ENCODE data around the gene KIAA0930.

DNA sequence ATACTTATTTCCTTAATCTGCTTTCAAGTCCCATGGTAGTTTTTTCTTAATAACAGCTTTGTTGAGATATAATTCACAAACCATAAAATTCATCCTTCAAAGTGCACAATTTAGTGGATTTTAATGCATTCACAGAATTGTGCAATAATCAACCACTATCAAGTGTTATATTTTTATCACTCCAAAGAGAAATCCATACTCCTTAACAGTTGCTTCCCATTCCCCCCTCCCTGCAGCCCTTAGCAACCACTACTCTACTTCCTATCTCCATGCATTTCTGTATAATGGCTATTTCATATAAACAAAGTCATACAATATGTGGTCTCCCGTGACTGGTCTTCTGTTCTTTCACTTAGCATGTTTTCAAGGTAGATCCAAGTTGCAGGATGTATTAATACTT lies 95.8 kb downstream of the KIAA0930 start:
- no peak for TF ChIP-seq EZH2 (IDR thresholded peaks at IDR 0.05; ENCODE audit: borderline replicate concordance, insufficient read depth, low read length, poor library complexity, severe bottlenecking)
- TF ChIP-seq, protein P1, sequence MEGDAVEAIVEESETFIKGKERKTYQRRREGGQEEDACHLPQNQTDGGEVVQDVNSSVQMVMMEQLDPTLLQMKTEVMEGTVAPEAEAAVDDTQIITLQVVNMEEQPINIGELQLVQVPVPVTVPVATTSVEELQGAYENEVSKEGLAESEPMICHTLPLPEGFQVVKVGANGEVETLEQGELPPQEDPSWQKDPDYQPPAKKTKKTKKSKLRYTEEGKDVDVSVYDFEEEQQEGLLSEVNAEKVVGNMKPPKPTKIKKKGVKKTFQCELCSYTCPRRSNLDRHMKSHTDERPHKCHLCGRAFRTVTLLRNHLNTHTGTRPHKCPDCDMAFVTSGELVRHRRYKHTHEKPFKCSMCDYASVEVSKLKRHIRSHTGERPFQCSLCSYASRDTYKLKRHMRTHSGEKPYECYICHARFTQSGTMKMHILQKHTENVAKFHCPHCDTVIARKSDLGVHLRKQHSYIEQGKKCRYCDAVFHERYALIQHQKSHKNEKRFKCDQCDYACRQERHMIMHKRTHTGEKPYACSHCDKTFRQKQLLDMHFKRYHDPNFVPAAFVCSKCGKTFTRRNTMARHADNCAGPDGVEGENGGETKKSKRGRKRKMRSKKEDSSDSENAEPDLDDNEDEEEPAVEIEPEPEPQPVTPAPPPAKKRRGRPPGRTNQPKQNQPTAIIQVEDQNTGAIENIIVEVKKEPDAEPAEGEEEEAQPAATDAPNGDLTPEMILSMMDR (IDR thresholded peaks at IDR 0.05; ENCODE audit: poor library complexity, severe bottlenecking) = no peak
- no peak for TF ChIP-seq RAD21 (conservative IDR thresholded peaks at IDR 0.05)

Measured in neural cell (in vitro differentiated cells).